ENCODE results near the gene MORN5. TPM values are rescaled to one million over a fixed set of nuclear protein-coding genes. Genes with fewer than 3 reads are reported as not detected.

MORN5 gene
- polyA plus RNA-seq, 1 donor from 2014 or later: not detected

DNA sequence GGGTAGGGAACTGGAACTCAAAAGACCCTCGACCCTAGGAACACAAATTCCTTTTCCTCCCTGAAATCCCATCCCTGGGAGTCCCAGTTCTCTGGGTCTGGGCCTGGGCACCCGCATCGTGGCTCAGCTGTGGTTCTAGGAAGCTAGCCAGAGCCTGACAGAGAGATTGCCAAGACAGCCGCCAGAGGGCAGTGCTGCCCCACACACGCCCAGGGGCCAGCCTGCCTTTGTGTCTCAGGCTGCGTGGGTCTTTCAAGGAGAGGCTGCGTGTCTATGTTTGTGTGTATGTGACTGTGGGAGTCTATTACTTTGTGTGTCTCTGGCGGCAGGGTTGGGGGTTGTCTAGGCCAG, 34.6 kb upstream of the MORN5 start:
- H3K79me2 ChIP-seq (replicated peaks; ENCODE audit: insufficient read depth, low read length): no peaks in the 10 kb centered on the region
- H3K27me3 ChIP-seq (ENCODE audit: insufficient read depth, low read depth, low read length): peaks cover 44% of the 10 kb centered on the region
- H3K27ac ChIP-seq (ENCODE audit: low read length): no peak overlapping the region
- H2AFZ ChIP-seq (ENCODE audit: low read depth, low read length): no peak overlapping the region
- no peaks in the 10 kb centered on the region for H4K20me1 ChIP-seq (ENCODE audit: insufficient read depth)
- no peak overlapping the region for H3K4me3 ChIP-seq (ENCODE audit: low read length)
- H3K9ac ChIP-seq (ENCODE audit: low read length): no peak overlapping the region
- no peaks in the 10 kb centered on the region for H3K36me3 ChIP-seq (ENCODE audit: insufficient read depth, low read length)
- no peak overlapping the region for H3K4me2 ChIP-seq (ENCODE audit: low read length)
- H3K9me3 ChIP-seq (ENCODE audit: low read length): no peaks in the 10 kb centered on the region
- TF ChIP-seq EZH2 (IDR thresholded peaks at IDR 0.05; ENCODE audit: borderline replicate concordance, insufficient read depth, low read length, poor library complexity, severe bottlenecking): no peak
- TF ChIP-seq RAD21 (conservative IDR thresholded peaks at IDR 0.05): peak; percentile 99
- TF ChIP-seq EP300 (conservative IDR thresholded peaks at IDR 0.05; ENCODE audit: poor library complexity, severe bottlenecking): no peak
- TF ChIP-seq, protein P1, sequence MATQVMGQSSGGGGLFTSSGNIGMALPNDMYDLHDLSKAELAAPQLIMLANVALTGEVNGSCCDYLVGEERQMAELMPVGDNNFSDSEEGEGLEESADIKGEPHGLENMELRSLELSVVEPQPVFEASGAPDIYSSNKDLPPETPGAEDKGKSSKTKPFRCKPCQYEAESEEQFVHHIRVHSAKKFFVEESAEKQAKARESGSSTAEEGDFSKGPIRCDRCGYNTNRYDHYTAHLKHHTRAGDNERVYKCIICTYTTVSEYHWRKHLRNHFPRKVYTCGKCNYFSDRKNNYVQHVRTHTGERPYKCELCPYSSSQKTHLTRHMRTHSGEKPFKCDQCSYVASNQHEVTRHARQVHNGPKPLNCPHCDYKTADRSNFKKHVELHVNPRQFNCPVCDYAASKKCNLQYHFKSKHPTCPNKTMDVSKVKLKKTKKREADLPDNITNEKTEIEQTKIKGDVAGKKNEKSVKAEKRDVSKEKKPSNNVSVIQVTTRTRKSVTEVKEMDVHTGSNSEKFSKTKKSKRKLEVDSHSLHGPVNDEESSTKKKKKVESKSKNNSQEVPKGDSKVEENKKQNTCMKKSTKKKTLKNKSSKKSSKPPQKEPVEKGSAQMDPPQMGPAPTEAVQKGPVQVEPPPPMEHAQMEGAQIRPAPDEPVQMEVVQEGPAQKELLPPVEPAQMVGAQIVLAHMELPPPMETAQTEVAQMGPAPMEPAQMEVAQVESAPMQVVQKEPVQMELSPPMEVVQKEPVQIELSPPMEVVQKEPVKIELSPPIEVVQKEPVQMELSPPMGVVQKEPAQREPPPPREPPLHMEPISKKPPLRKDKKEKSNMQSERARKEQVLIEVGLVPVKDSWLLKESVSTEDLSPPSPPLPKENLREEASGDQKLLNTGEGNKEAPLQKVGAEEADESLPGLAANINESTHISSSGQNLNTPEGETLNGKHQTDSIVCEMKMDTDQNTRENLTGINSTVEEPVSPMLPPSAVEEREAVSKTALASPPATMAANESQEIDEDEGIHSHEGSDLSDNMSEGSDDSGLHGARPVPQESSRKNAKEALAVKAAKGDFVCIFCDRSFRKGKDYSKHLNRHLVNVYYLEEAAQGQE (IDR thresholded peaks at IDR 0.05; ENCODE audit: borderline replicate concordance): no peak
- peak; percentile 100 for TF ChIP-seq SMC3 (conservative IDR thresholded peaks at IDR 0.05; ENCODE audit: poor library complexity)
- TF ChIP-seq MXI1 (conservative IDR thresholded peaks at IDR 0.05; ENCODE audit: poor library complexity, severe bottlenecking): peak; percentile 35
- TF ChIP-seq TAF1 (IDR thresholded peaks at IDR 0.05; ENCODE audit: low read depth): no peak
- TF ChIP-seq, protein P2, sequence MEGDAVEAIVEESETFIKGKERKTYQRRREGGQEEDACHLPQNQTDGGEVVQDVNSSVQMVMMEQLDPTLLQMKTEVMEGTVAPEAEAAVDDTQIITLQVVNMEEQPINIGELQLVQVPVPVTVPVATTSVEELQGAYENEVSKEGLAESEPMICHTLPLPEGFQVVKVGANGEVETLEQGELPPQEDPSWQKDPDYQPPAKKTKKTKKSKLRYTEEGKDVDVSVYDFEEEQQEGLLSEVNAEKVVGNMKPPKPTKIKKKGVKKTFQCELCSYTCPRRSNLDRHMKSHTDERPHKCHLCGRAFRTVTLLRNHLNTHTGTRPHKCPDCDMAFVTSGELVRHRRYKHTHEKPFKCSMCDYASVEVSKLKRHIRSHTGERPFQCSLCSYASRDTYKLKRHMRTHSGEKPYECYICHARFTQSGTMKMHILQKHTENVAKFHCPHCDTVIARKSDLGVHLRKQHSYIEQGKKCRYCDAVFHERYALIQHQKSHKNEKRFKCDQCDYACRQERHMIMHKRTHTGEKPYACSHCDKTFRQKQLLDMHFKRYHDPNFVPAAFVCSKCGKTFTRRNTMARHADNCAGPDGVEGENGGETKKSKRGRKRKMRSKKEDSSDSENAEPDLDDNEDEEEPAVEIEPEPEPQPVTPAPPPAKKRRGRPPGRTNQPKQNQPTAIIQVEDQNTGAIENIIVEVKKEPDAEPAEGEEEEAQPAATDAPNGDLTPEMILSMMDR (IDR thresholded peaks at IDR 0.05; ENCODE audit: poor library complexity, severe bottlenecking): peak; percentile 99
- TF ChIP-seq POLR2AphosphoS5 (IDR thresholded peaks at IDR 0.05): peak; percentile 41
- no peaks in the 10 kb centered on the region for H3K9me2 ChIP-seq (ENCODE audit: insufficient read depth, low read length)
- no peaks in the 10 kb centered on the region for H3F3A ChIP-seq (ENCODE audit: insufficient read depth, low read length, poor library complexity, severe bottlenecking)

DNA sequence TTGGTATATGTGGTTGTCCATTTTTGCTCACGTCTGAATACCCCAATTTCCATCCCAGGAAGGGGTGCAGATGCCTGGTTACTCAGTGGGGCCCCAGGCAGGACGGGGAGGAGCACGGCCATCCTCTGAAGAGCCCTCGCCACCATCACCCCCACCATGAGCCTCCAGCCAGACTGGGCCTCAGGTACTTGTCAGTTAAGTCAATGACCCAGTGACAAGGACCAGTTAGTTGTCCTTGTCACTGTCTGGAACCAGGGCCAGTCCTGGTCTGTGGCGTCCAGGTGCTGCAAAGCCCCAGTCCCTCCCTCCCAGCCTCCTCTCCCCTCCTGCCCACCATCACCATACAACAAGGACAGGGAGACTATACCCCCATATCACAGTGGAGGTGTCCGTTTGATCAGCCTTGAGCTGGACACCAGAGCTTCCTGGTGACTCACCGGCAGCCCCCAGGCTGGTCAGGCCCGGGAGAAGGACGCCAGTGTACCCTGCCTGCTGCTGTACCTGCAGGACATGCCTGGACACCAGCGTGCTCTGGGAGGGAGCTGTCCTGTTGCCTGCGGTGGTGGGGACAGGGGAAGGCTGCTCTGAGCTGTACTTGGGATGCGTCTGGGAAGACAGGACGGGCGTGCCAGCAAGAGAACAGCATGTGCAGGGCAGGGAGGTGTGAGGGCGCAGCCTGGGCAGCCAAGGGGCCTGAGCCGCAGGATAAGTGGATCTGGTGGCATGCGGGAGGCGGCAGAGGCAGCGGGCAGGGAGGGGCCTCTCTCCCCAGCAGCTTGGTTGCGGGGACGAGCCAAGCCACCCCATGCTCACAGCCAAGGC, 34.0 kb upstream of the MORN5 start:
- H4K20me1 ChIP-seq (ENCODE audit: insufficient read depth): no peaks in the 10 kb centered on the region
- H3K9me3 ChIP-seq (ENCODE audit: low read length): no peaks in the 10 kb centered on the region
- peak overlapping the region; percentile 4 for H3K9ac ChIP-seq (ENCODE audit: low read length)
- TF ChIP-seq EP300 (conservative IDR thresholded peaks at IDR 0.05; ENCODE audit: poor library complexity, severe bottlenecking) (no peak), TAF1 (IDR thresholded peaks at IDR 0.05; ENCODE audit: low read depth) (no peak)
- peaks cover 44% of the 10 kb centered on the region for H3K27me3 ChIP-seq (ENCODE audit: insufficient read depth, low read depth, low read length)
- no peak overlapping the region for H3K4me2 ChIP-seq (ENCODE audit: low read length)
- peak overlapping the region; percentile 58 for H3K4me3 ChIP-seq (ENCODE audit: low read length)
- H3K36me3 ChIP-seq (ENCODE audit: insufficient read depth, low read length): no peaks in the 10 kb centered on the region
- H3F3A ChIP-seq (ENCODE audit: insufficient read depth, low read length, poor library complexity, severe bottlenecking): no peaks in the 10 kb centered on the region
- no peaks in the 10 kb centered on the region for H3K79me2 ChIP-seq (replicated peaks; ENCODE audit: insufficient read depth, low read length)
- H3K27ac ChIP-seq (ENCODE audit: low read length): no peak overlapping the region
- no peak overlapping the region for H2AFZ ChIP-seq (ENCODE audit: low read depth, low read length)
- H3K9me2 ChIP-seq (ENCODE audit: insufficient read depth, low read length): no peaks in the 10 kb centered on the region

Measured in neural cell (in vitro differentiated cells).